ENCODE results near the gene SLC22A5.

The SLC22A5 gene

GRCh38 chr5:132407970-132408369 lies 38.5 kb downstream of the SLC22A5 start:
- H3K9me3 ChIP-seq (ENCODE audit: control extremely low read depth in 1 of 5, control insufficient read depth in 4 of 5, insufficient read depth in 2 of 5, low read depth in 1 of 5, low read length in 4 of 5) = peaks cover 0 to 3% (median 0%) of the 10 kb centered on the region in 5 experiments
- no peaks in the 10 kb centered on the region for H3K27me3 ChIP-seq (replicated peaks in 2 of 5; ENCODE audit: control insufficient read depth in 4 of 5, insufficient read depth in 5 of 5, low read length in 4 of 5)
- H3K4me1 ChIP-seq (ENCODE audit: control extremely low read depth in 1 of 4, control insufficient read depth in 4 of 4, insufficient read depth in 4 of 4, low read length in 3 of 4) = peaks cover 18 to 49% (median 24%) of the 10 kb centered on the region in 4 experiments
- no peak for DNase-seq
- ChIA-PET CTCF (interaction anchor here (1.0 to 4.5 kb wide), 5 partner anchors 12 to 95 kb away, joined by 3 to 47 read pairs (median 4); no protein-coding TSS in a partner anchor), POLR2A (interaction anchor here (0.6 to 0.7 kb wide), 2 partner anchors 71 to 83 kb away, joined by 3 to 4 read pairs; partner anchors contain the start of gene IRF1)
- peaks cover 0 to 2% (median 1%) of the 10 kb centered on the region in 4 experiments for H3K36me3 ChIP-seq (ENCODE audit: control insufficient read depth in 4 of 4, insufficient read depth in 4 of 4, low read length in 3 of 4)
- WGBS (ENCODE audit: insufficient coverage) = no CpG with 5 or more reads among the region's 3 CpGs
- no peak overlapping the region for H3K27ac ChIP-seq (ENCODE audit: insufficient read depth in 1 of 2, low read depth in 1 of 2, low read length in 2 of 2, poor library complexity in 1 of 2, severe bottlenecking in 2 of 2)
- H3K4me3 ChIP-seq (ENCODE audit: control insufficient read depth in 1 of 7, extremely low read depth in 1 of 7, insufficient read depth in 4 of 7, low read depth in 2 of 7, low read length in 6 of 7) = no peak overlapping the region

GRCh38 chr5:132408456-132408855 lies 38.9 kb downstream of the SLC22A5 start:
- CTCF ChIA-PET = interaction anchor here (1.0 to 4.5 kb wide), 5 partner anchors 13 to 95 kb away, joined by 3 to 47 read pairs (median 4); no protein-coding TSS in a partner anchor
- no peak for DNase-seq
- peak overlapping the region in 1 of 2 experiments; percentile 20 for H3K27ac ChIP-seq (ENCODE audit: insufficient read depth in 1 of 2, low read depth in 1 of 2, low read length in 2 of 2, poor library complexity in 1 of 2, severe bottlenecking in 2 of 2)
- no peaks in the 10 kb centered on the region for H3K27me3 ChIP-seq (replicated peaks in 2 of 5; ENCODE audit: control insufficient read depth in 4 of 5, insufficient read depth in 5 of 5, low read length in 4 of 5)
- H3K4me1 ChIP-seq (ENCODE audit: control extremely low read depth in 1 of 4, control insufficient read depth in 4 of 4, insufficient read depth in 4 of 4, low read length in 3 of 4) = peaks cover 21 to 53% (median 24%) of the 10 kb centered on the region in 4 experiments
- peaks cover 0 to 3% (median 0%) of the 10 kb centered on the region in 5 experiments for H3K9me3 ChIP-seq (ENCODE audit: control extremely low read depth in 1 of 5, control insufficient read depth in 4 of 5, insufficient read depth in 2 of 5, low read depth in 1 of 5, low read length in 4 of 5)
- no peak overlapping the region for H3K4me3 ChIP-seq (ENCODE audit: control insufficient read depth in 1 of 7, extremely low read depth in 1 of 7, insufficient read depth in 4 of 7, low read depth in 2 of 7, low read length in 6 of 7)
- POLR2A ChIA-PET = interaction anchor here (0.7 kb wide), 1 partner anchor 83 kb away, joined by 3 read pairs; the partner anchor contains the start of gene IRF1
- H3K36me3 ChIP-seq (ENCODE audit: control insufficient read depth in 4 of 4, insufficient read depth in 4 of 4, low read length in 3 of 4) = peaks cover 0 to 2% (median 1%) of the 10 kb centered on the region in 4 experiments
- 100% methylated on average over 2 of the region's 6 CpGs for WGBS (ENCODE audit: insufficient coverage)

GRCh38 chr5:132408965-132409364 lies 39.5 kb downstream of the SLC22A5 start:
- CTCF ChIA-PET = interaction anchor here (0.7 to 4.5 kb wide), 8 partner anchors 13 to 94 kb away, joined by 3 to 47 read pairs (median 4); partner anchors contain the start of gene IRF1

GRCh38 chr5:132410451-132411303 lies 41.2 kb downstream of the SLC22A5 start:
- POLR2A ChIA-PET = interaction anchor here (0.7 to 2.6 kb wide), 12 partner anchors 10 to 88 kb away, joined by 3 to 15 read pairs (median 4); partner anchors contain the start of gene IRF1
- Histone ChIP-seq H3K4me1 (ENCODE audit: control extremely low read depth in 1 of 4, control insufficient read depth in 4 of 4, insufficient read depth in 4 of 4, low read length in 3 of 4) (peaks cover 29 to 72% (median 34%) of the 10 kb centered on the region in 4 experiments), H3K36me3 (ENCODE audit: control insufficient read depth in 4 of 4, insufficient read depth in 4 of 4, low read length in 3 of 4) (peaks cover 0 to 2% (median 1%) of the 10 kb centered on the region in 4 experiments), H3K27me3 (replicated peaks in 2 of 5; ENCODE audit: control insufficient read depth in 4 of 5, insufficient read depth in 5 of 5, low read length in 4 of 5) (no peaks in the 10 kb centered on the region), H3K4me3 (ENCODE audit: control insufficient read depth in 1 of 7, extremely low read depth in 1 of 7, insufficient read depth in 4 of 7, low read depth in 2 of 7, low read length in 6 of 7) (peak overlapping the region; percentile 45 to 90 (median 76)), H3K9me3 (ENCODE audit: control extremely low read depth in 1 of 5, control insufficient read depth in 4 of 5, insufficient read depth in 2 of 5, low read depth in 1 of 5, low read length in 4 of 5) (peaks cover 0 to 3% (median 0%) of the 10 kb centered on the region in 5 experiments), H3K27ac (ENCODE audit: insufficient read depth in 1 of 2, low read depth in 1 of 2, low read length in 2 of 2, poor library complexity in 1 of 2, severe bottlenecking in 2 of 2) (peak overlapping the region; percentile 92 to 96)
- DNase-seq = peak; percentile 92 to 96 (median 95)
- CTCF ChIA-PET = interaction anchor here (0.7 to 3.3 kb wide), 26 partner anchors 10 to 95 kb away, joined by 3 to 28 read pairs (median 5); partner anchors contain the start of gene IRF1
- WGBS (ENCODE audit: insufficient coverage) = 0% methylated on average over 63 of the region's 90 CpGs

More at GRCh38 chr5:132408965-132409364, 39.5 kb downstream of the SLC22A5 start:
- H3K4me3 ChIP-seq (ENCODE audit: control insufficient read depth in 1 of 7, extremely low read depth in 1 of 7, insufficient read depth in 4 of 7, low read depth in 2 of 7, low read length in 6 of 7) = peak overlapping the region in 1 of 7 experiments; percentile 90
- no peak for DNase-seq
- peaks cover 0 to 2% (median 1%) of the 10 kb centered on the region in 4 experiments for H3K36me3 ChIP-seq (ENCODE audit: control insufficient read depth in 4 of 4, insufficient read depth in 4 of 4, low read length in 3 of 4)
- peaks cover 0 to 3% (median 0%) of the 10 kb centered on the region in 5 experiments for H3K9me3 ChIP-seq (ENCODE audit: control extremely low read depth in 1 of 5, control insufficient read depth in 4 of 5, insufficient read depth in 2 of 5, low read depth in 1 of 5, low read length in 4 of 5)
- WGBS (ENCODE audit: insufficient coverage) = 88% methylated on average over 1 of the region's 2 CpGs
- POLR2A ChIA-PET = no interaction called here
- H3K4me1 ChIP-seq (ENCODE audit: control extremely low read depth in 1 of 4, control insufficient read depth in 4 of 4, insufficient read depth in 4 of 4, low read length in 3 of 4) = peaks cover 21 to 57% (median 24%) of the 10 kb centered on the region in 4 experiments
- peak overlapping the region in 1 of 2 experiments; percentile 9 for H3K27ac ChIP-seq (ENCODE audit: insufficient read depth in 1 of 2, low read depth in 1 of 2, low read length in 2 of 2, poor library complexity in 1 of 2, severe bottlenecking in 2 of 2)
- H3K27me3 ChIP-seq (replicated peaks in 2 of 5; ENCODE audit: control insufficient read depth in 4 of 5, insufficient read depth in 5 of 5, low read length in 4 of 5) = no peaks in the 10 kb centered on the region

GRCh38 chr5:132411304-132412013 lies 41.9 kb downstream of the SLC22A5 start:
- Histone ChIP-seq H3K27me3 (replicated peaks in 2 of 5; ENCODE audit: control insufficient read depth in 4 of 5, insufficient read depth in 5 of 5, low read length in 4 of 5) (no peaks in the 10 kb centered on the region), H3K4me1 (ENCODE audit: control extremely low read depth in 1 of 4, control insufficient read depth in 4 of 4, insufficient read depth in 4 of 4, low read length in 3 of 4) (peaks cover 29 to 77% (median 34%) of the 10 kb centered on the region in 4 experiments), H3K36me3 (ENCODE audit: control insufficient read depth in 4 of 4, insufficient read depth in 4 of 4, low read length in 3 of 4) (peaks cover 0 to 2% (median 1%) of the 10 kb centered on the region in 4 experiments), H3K4me3 (ENCODE audit: control insufficient read depth in 1 of 7, extremely low read depth in 1 of 7, insufficient read depth in 4 of 7, low read depth in 2 of 7, low read length in 6 of 7) (peak overlapping the region; percentile 45 to 90 (median 76)), H3K9me3 (ENCODE audit: control extremely low read depth in 1 of 5, control insufficient read depth in 4 of 5, insufficient read depth in 2 of 5, low read depth in 1 of 5, low read length in 4 of 5) (peaks cover 0 to 3% (median 0%) of the 10 kb centered on the region in 5 experiments), H3K27ac (ENCODE audit: insufficient read depth in 1 of 2, low read depth in 1 of 2, low read length in 2 of 2, poor library complexity in 1 of 2, severe bottlenecking in 2 of 2) (peak overlapping the region; percentile 92 to 96)
- peak in 1 of 3 donors; percentile 25 for DNase-seq
- POLR2A ChIA-PET = interaction anchor here (0.7 to 2.6 kb wide), 11 partner anchors 15 to 87 kb away, joined by 3 to 15 read pairs (median 5); partner anchors contain the start of gene IRF1
- CTCF ChIA-PET = interaction anchor here (0.8 to 3.3 kb wide), 27 partner anchors 9 to 94 kb away, joined by 3 to 28 read pairs (median 5); partner anchors contain the start of gene IRF1
- WGBS (ENCODE audit: insufficient coverage) = 3% methylated on average over 7 of the region's 9 CpGs

- Histone ChIP-seq H3K4me3 (ENCODE audit: control insufficient read depth in 1 of 7, extremely low read depth in 1 of 7, insufficient read depth in 4 of 7, low read depth in 2 of 7, low read length in 6 of 7) (peak overlapping the region in 1 of 7 experiments; percentile 65), H3K27me3 (replicated peaks in 2 of 5; ENCODE audit: control insufficient read depth in 4 of 5, insufficient read depth in 5 of 5, low read length in 4 of 5) (no peaks in the 10 kb centered on the region), H3K9me3 (ENCODE audit: control extremely low read depth in 1 of 5, control insufficient read depth in 4 of 5, insufficient read depth in 2 of 5, low read depth in 1 of 5, low read length in 4 of 5) (no peaks in the 10 kb centered on the region), H3K36me3 (ENCODE audit: control insufficient read depth in 4 of 4, insufficient read depth in 4 of 4, low read length in 3 of 4) (no peaks in the 10 kb centered on the region), H3K4me1 (ENCODE audit: control extremely low read depth in 1 of 4, control insufficient read depth in 4 of 4, insufficient read depth in 4 of 4, low read length in 3 of 4) (peaks cover 29 to 89% (median 52%) of the 10 kb centered on the region in 4 experiments), H3K27ac (ENCODE audit: insufficient read depth in 1 of 2, low read depth in 1 of 2, low read length in 2 of 2, poor library complexity in 1 of 2, severe bottlenecking in 2 of 2) (peak overlapping the region; percentile 36 to 75)
- POLR2A ChIA-PET = interaction anchor here (1.1 kb wide), 1 partner anchor 43 kb away, joined by 3 read pairs; no protein-coding TSS in a partner anchor
- CTCF ChIA-PET = interaction anchor here (1.9 to 5.9 kb wide), 5 partner anchors 14 to 87 kb away, joined by 6 to 56 read pairs (median 14); no protein-coding TSS in a partner anchor
- no peak for DNase-seq
These were observed 44.1 kb downstream of the SLC22A5 start for GRCh38 chr5:132413567-132413966.
